Naive thymus-derived CD4-positive, alpha-beta T cell (primary cell): ENCODE measurements around the gene MTARC1. TPM values are rescaled to one million over a fixed set of nuclear protein-coding genes. Genes with fewer than 3 reads are reported as not detected.

Source experiments
- ATAC-seq: fragments of 150-1000 bp; cut with Tn5 transposase; 2 replicates; pipeline ENCODE4 v1.10.0; 2021; ENCODE audit warnings: mild to moderate bottlenecking, moderate library complexity
- CTCF ChIA-PET: fragments of 350-600 bp; sonication (Branson Sonifier 250); formaldehyde crosslinking; loops from one replicate; lab custom pipeline; 2021; ENCODE audit warnings: antibody characterized with exemption; lab: Charles Lee
- POLR2A ChIA-PET: fragments of 350-600 bp; sonication (Branson Sonifier 250); formaldehyde crosslinking; loops from one replicate; lab custom pipeline; 2021; ENCODE audit warnings: antibody characterized with exemption, inconsistent platforms; lab: Charles Lee
- DNase-seq, 9 donors: peaks; one replicate each; pipeline versions ENCODE4 v3.0.0 to v3.0.0-alpha.2; 2020 to 2022; ENCODE audit warnings: mixed read lengths in 1 of 9
- H3K27ac ChIP-seq: one replicate; pipeline ENCODE4 v1.7.0; 2013; ENCODE audit warnings: mild to moderate bottlenecking, low read depth, low read length, moderate library complexity
- H3K27me3 ChIP-seq, 2 donors: one replicate each; pipeline ENCODE4 v1.7.0; 2013; ENCODE audit warnings: low read length in 2 of 2, mild to moderate bottlenecking in 2 of 2, moderate library complexity in 2 of 2; ENCODE audit not compliant: control insufficient read depth in 2 of 2, insufficient read depth in 2 of 2
- H3K36me3 ChIP-seq, 3 experiments: 1 replicate in 2 of 3; 2 replicates in 1 of 3; pipeline ENCODE4 v1.7.0; 2013; ENCODE audit warnings: low read length in 3 of 3, mild to moderate bottlenecking in 3 of 3, moderate library complexity in 1 of 3; ENCODE audit not compliant: insufficient read depth in 3 of 3, control insufficient read depth in 2 of 3
- H3K4me1 ChIP-seq, 2 donors: one replicate each; pipeline ENCODE4 v1.7.0; 2013; ENCODE audit warnings: low read length in 2 of 2, mild to moderate bottlenecking in 2 of 2, moderate library complexity in 1 of 2; ENCODE audit not compliant: control insufficient read depth in 2 of 2, insufficient read depth in 2 of 2
- H3K4me3 ChIP-seq: 2 replicates; pipeline ENCODE4 v1.7.0; 2013; ENCODE audit warnings: mild to moderate bottlenecking, low read length
- H3K9me3 ChIP-seq, 3 experiments: 1 replicate in 2 of 3; 2 replicates in 1 of 3; pipeline ENCODE4 v1.7.0; 2013; ENCODE audit warnings: low read length in 3 of 3; ENCODE audit not compliant: control insufficient read depth in 2 of 3
- H3K27ac Mint-ChIP-seq, 9 donors: one replicate each; pipeline ENCODE4 v1.8.0; 2020 to 2022; ENCODE audit warnings: mixed read lengths in 9 of 9, mild to moderate bottlenecking in 8 of 9, moderate library complexity in 5 of 9, inconsistent platforms in 2 of 9
- H3K27me3 Mint-ChIP-seq, 5 donors: one replicate each; pipeline ENCODE4 v1.8.0; 2021 to 2022; ENCODE audit warnings: mixed read lengths in 5 of 5, mild to moderate bottlenecking in 1 of 5
- H3K36me3 Mint-ChIP-seq, 5 donors: one replicate each; pipeline ENCODE4 v1.8.0; 2020 to 2022; ENCODE audit warnings: mixed read lengths in 5 of 5, mild to moderate bottlenecking in 3 of 5, inconsistent platforms in 1 of 5
- H3K4me1 Mint-ChIP-seq, 7 donors: one replicate each; pipeline ENCODE4 v1.8.0; 2020 to 2022; ENCODE audit warnings: mixed read lengths in 7 of 7, mild to moderate bottlenecking in 3 of 7, inconsistent platforms in 1 of 7
- H3K4me3 Mint-ChIP-seq, 10 donors: one replicate each; pipeline ENCODE4 v1.8.0; 2020 to 2022; ENCODE audit warnings: mild to moderate bottlenecking in 10 of 10, mixed read lengths in 10 of 10, moderate library complexity in 6 of 10, inconsistent platforms in 2 of 10
- H3K9me3 Mint-ChIP-seq, 11 donors: one replicate each; pipeline ENCODE4 v1.8.0; 2020 to 2022; ENCODE audit warnings: mixed read lengths in 11 of 11, mild to moderate bottlenecking in 4 of 11, inconsistent platforms in 1 of 11, moderate library complexity in 1 of 11
- intact Hi-C, 2 donors: fragments of 100-400 bp; cut with micrococcal nuclease; formaldehyde crosslinking; loops; one replicate each; pipeline ENCODE4 v1.15.1; 2023
- polyA plus RNA-seq, 2 donors: library from polyadenylated mRNA; unstranded; fragments of 300-500 nt; fragmentation: Illumina TruSeq; gene quantifications; one replicate each; pipeline ENCODE4 v1.2.3, GENCODE V29; 2021
- total RNA-seq, 6 experiments: library from RNA in 5 of 6; stranded (reverse) in 5 of 6; gene quantifications; 1 replicate in 5 of 6; 2 replicates in 1 of 6; pipeline ENCODE4 v1.2.3 and lab custom pipeline; 2021 to 2026

Gene MTARC1
- total RNA-seq (10 to 100 TPM in 1 of 5 experiments, 1 to 10 TPM in 1, not detected in 3; 1.1 to 14.5 TPM), polyA plus RNA-seq (not detected), total RNA-seq (lab: John Stamatoyannopoulos, UW) (0.40 reads per million)

GRCh38 chr1:220786337-220787068, at the start of gene MTARC1:
Gene MTARC1 (plus strand): TSS chr1:220786913. CDS start chr1:220786945, 32 bp downstream.
- Mint-ChIP-seq H3K27me3 (peaks cover 40 to 81% (median 55%) of the 10 kb centered on the region in 5 donors), H3K27ac (no peak within 1 kb of the TSS), H3K4me3 (peak within 1 kb of the TSS in 6 of 10 donors; percentile 17 to 72 (median 36)), H3K9me3 (peaks cover 0 to 2% (median 0%) of the 10 kb centered on the region in 11 donors), H3K36me3 (no peaks in the 10 kb centered on the region), H3K4me1 (peaks cover 0 to 6% (median 0%) of the 10 kb centered on the region in 7 donors)
- ATAC-seq: peak; percentile 80
- Histone ChIP-seq H3K4me3 (no peak within 1 kb of the TSS), H3K36me3 (no peaks in the 10 kb centered on the region), H3K9me3 (no peaks in the 10 kb centered on the region), H3K4me1 (no peaks in the 10 kb centered on the region), H3K27me3 (peaks cover 0 to 3% of the 10 kb centered on the region in 2 donors), H3K27ac (no peak within 1 kb of the TSS)
- intact Hi-C loops: no loop called here
- DNase-seq: no peak
- ChIA-PET CTCF (no interaction called here), POLR2A (no interaction called here)

GRCh38 chr1:220741349-220741748, 45.4 kb upstream of the MTARC1 start:
- H3K9me3 ChIP-seq: no peaks in the 10 kb centered on the region
- peaks cover 16 to 43% (median 37%) of the 10 kb centered on the region in 5 donors for H3K27me3 Mint-ChIP-seq
- H3K4me3 Mint-ChIP-seq: no peak overlapping the region
- no peak overlapping the region for H3K4me3 ChIP-seq
- no peaks in the 10 kb centered on the region for H3K4me1 ChIP-seq
- no peaks in the 10 kb centered on the region for H3K9me3 Mint-ChIP-seq
- ATAC-seq (no peak), DNase-seq (no peak)
- no peaks in the 10 kb centered on the region for H3K4me1 Mint-ChIP-seq
- intact Hi-C loops: no loop called here
- no peaks in the 10 kb centered on the region for H3K27me3 ChIP-seq
- H3K36me3 Mint-ChIP-seq: no peaks in the 10 kb centered on the region
- H3K27ac Mint-ChIP-seq: no peak overlapping the region
- H3K36me3 ChIP-seq: no peaks in the 10 kb centered on the region
- CTCF ChIA-PET: no interaction called here
- no peak overlapping the region for H3K27ac ChIP-seq
- POLR2A ChIA-PET: no interaction called here

- Histone ChIP-seq H3K36me3 (no peaks in the 10 kb centered on the region), H3K4me3 (no peak overlapping the region), H3K9me3 (no peaks in the 10 kb centered on the region), H3K27me3 (no peaks in the 10 kb centered on the region), H3K4me1 (no peaks in the 10 kb centered on the region), H3K27ac (no peak overlapping the region)
- H3K4me1 Mint-ChIP-seq: no peaks in the 10 kb centered on the region
- ATAC-seq (no peak), DNase-seq (no peak)
- no peaks in the 10 kb centered on the region for H3K36me3 Mint-ChIP-seq
- H3K27ac Mint-ChIP-seq: peak overlapping the region in 1 of 9 donors; percentile 37
- H3K9me3 Mint-ChIP-seq: no peaks in the 10 kb centered on the region
- peaks cover 21 to 48% (median 40%) of the 10 kb centered on the region in 5 donors for H3K27me3 Mint-ChIP-seq
- CTCF ChIA-PET: no interaction called here
- H3K4me3 Mint-ChIP-seq: no peak overlapping the region
- POLR2A ChIA-PET: no interaction called here
- intact Hi-C loops: no loop called here
Measured at GRCh38 chr1:220741825-220742224, 44.9 kb upstream of the MTARC1 start.

- H3K4me3 Mint-ChIP-seq: no peak overlapping the region
- intact Hi-C loops: no loop called here
- H3K4me3 ChIP-seq: no peak overlapping the region
- no peaks in the 10 kb centered on the region for H3K4me1 ChIP-seq
- no peak overlapping the region for H3K27ac ChIP-seq
- DNase-seq (no peak), ATAC-seq (no peak)
- H3K27me3 Mint-ChIP-seq: peaks cover 28 to 55% (median 46%) of the 10 kb centered on the region in 5 donors
- no peaks in the 10 kb centered on the region for H3K9me3 Mint-ChIP-seq
- no peaks in the 10 kb centered on the region for H3K9me3 ChIP-seq
- no peaks in the 10 kb centered on the region for H3K27me3 ChIP-seq
- no peaks in the 10 kb centered on the region for H3K36me3 Mint-ChIP-seq
- H3K36me3 ChIP-seq: no peaks in the 10 kb centered on the region
- H3K4me1 Mint-ChIP-seq: peaks cover 0 to 4% (median 0%) of the 10 kb centered on the region in 7 donors
- ChIA-PET POLR2A (no interaction called here), CTCF (no interaction called here)
- no peak overlapping the region for H3K27ac Mint-ChIP-seq
Measured at GRCh38 chr1:220742520-220742919, 44.2 kb upstream of the MTARC1 start.

GRCh38 chr1:220746851-220747250, 39.9 kb upstream of the MTARC1 start:
- no peaks in the 10 kb centered on the region for H3K4me1 ChIP-seq
- POLR2A ChIA-PET: no interaction called here
- no peak overlapping the region for H3K27ac ChIP-seq
- DNase-seq (no peak), ATAC-seq (no peak)
- Mint-ChIP-seq H3K4me3 (no peak overlapping the region), H3K4me1 (peaks cover 0 to 16% (median 0%) of the 10 kb centered on the region in 7 donors), H3K27ac (no peak overlapping the region), H3K27me3 (peaks cover 60 to 73% (median 66%) of the 10 kb centered on the region in 5 donors), H3K36me3 (peaks cover 0 to 3% (median 0%) of the 10 kb centered on the region in 5 donors), H3K9me3 (peaks cover 0 to 3% (median 0%) of the 10 kb centered on the region in 11 donors)
- CTCF ChIA-PET: interaction anchor here (1.8 kb wide), 1 partner anchor 13 kb away, joined by 9 read pairs; no protein-coding TSS in a partner anchor
- intact Hi-C loops: no loop called here
- H3K4me3 ChIP-seq: no peak overlapping the region
- peaks cover 0 to 5% of the 10 kb centered on the region in 2 donors for H3K27me3 ChIP-seq
- H3K36me3 ChIP-seq: no peaks in the 10 kb centered on the region
- H3K9me3 ChIP-seq: no peaks in the 10 kb centered on the region

- POLR2A ChIA-PET: no interaction called here
- DNase-seq (no peak), ATAC-seq (peak; percentile 30)
- Mint-ChIP-seq H3K4me1 (peaks cover 0 to 16% (median 0%) of the 10 kb centered on the region in 7 donors), H3K9me3 (peaks cover 0 to 4% (median 0%) of the 10 kb centered on the region in 11 donors), H3K27me3 (peaks cover 62 to 78% (median 70%) of the 10 kb centered on the region in 5 donors), H3K27ac (no peak overlapping the region), H3K4me3 (peak overlapping the region in 9 of 10 donors; percentile 49 to 79 (median 71)), H3K36me3 (peaks cover 0 to 3% (median 0%) of the 10 kb centered on the region in 5 donors)
- Histone ChIP-seq H3K27me3 (peaks cover 0 to 5% of the 10 kb centered on the region in 2 donors), H3K4me3 (no peak overlapping the region), H3K36me3 (no peaks in the 10 kb centered on the region), H3K9me3 (no peaks in the 10 kb centered on the region), H3K4me1 (no peaks in the 10 kb centered on the region), H3K27ac (no peak overlapping the region)
- CTCF ChIA-PET: interaction anchor here (1.8 kb wide), 1 partner anchor 14 kb away, joined by 9 read pairs; no protein-coding TSS in a partner anchor
- intact Hi-C loops: no loop called here
Measured at GRCh38 chr1:220747437-220748088, 39.1 kb upstream of the MTARC1 start.
